Thyroid gland (tissue), 4 donors: ENCODE results near the gene PTGFRN. TPM values are rescaled to one million over a fixed set of nuclear protein-coding genes. Genes with fewer than 3 reads are reported as not detected.

ENCODE experiments used
- DNase-seq, 2 donors: peaks; one replicate each; pipeline ENCODE4 v3.0.0-alpha.2; 2019
- H3K27ac ChIP-seq, 3 donors: fragments of 200-600 bp; sonication (generic); 1 replicate in 2 of 3; 2 replicates in 1 of 3; pipeline ENCODE4 v1.5.1; 2016 to 2019; ENCODE audit warnings: mild to moderate bottlenecking in 1 of 3, moderate library complexity in 1 of 3
- H3K27me3 ChIP-seq: fragments of 200-600 bp; sonication (generic); one replicate; pipeline ENCODE4 v1.5.1; 2019
- H3K36me3 ChIP-seq, 2 donors: fragments of 200-600 bp; sonication (generic); one replicate each; pipeline ENCODE4 v1.5.1; 2016 to 2019
- H3K4me1 ChIP-seq, 2 donors: fragments of 200-600 bp; sonication (generic); one replicate each; pipeline ENCODE4 v1.5.1; 2017 to 2019
- H3K4me3 ChIP-seq, 3 donors: fragments of 200-600 bp; sonication (generic); replicated peaks in 1 of 3; 1 replicate in 2 of 3; 2 replicates in 1 of 3; pipeline ENCODE4 v1.5.1; 2016; ENCODE audit warnings: mild to moderate bottlenecking in 1 of 3
- H3K9me3 ChIP-seq: fragments of 200-600 bp; sonication (generic); one replicate; pipeline ENCODE4 v1.5.1; 2017
- POLR2A ChIP-seq, 2 donors: fragments of 450-650 bp; IDR thresholded peaks; one replicate each; pipeline ENCODE4 v1.6.1; 2017; ENCODE audit warnings: antibody characterized with exemption in 2 of 2, mild to moderate bottlenecking in 2 of 2, moderate library complexity in 1 of 2
- WGBS, 2 donors: methylation state at CpG; one replicate each; pipeline ENCODE4 v1.1.5; 2017; 5-methylcytosine and 5-hydroxymethylcytosine counted together
- intact Hi-C: fragments of 100-400 bp; cut with DNase I; formaldehyde crosslinking; loops from one replicate; pipeline ENCODE4 v1.15.1; 2023
- total RNA-seq, 4 donors: library from RNA; depleted of rRNA; stranded (reverse); fragments of >200 nt; gene quantifications; one replicate each; pipeline ENCODE4 v1.2.3, GENCODE V29; 2016
- TF ChIP-seq, protein P1 (sequence below), 6 experiments: fragments of 200-600 bp in 3 of 6; fragments of 450-650 bp in 3 of 6; sonication (generic) in 3 of 6; IDR thresholded peaks; one replicate each; pipeline ENCODE4 v1.5.1; 2016 to 2019; ENCODE audit warnings: antibody characterized with exemption in 6 of 6, mild to moderate bottlenecking in 2 of 6, inconsistent platforms in 1 of 6, moderate library complexity in 1 of 6

Gene PTGFRN
- total RNA-seq, 4 donors from 2014 or later, result 18.7 to 38.7 (median 27.6) TPM

DNA sequence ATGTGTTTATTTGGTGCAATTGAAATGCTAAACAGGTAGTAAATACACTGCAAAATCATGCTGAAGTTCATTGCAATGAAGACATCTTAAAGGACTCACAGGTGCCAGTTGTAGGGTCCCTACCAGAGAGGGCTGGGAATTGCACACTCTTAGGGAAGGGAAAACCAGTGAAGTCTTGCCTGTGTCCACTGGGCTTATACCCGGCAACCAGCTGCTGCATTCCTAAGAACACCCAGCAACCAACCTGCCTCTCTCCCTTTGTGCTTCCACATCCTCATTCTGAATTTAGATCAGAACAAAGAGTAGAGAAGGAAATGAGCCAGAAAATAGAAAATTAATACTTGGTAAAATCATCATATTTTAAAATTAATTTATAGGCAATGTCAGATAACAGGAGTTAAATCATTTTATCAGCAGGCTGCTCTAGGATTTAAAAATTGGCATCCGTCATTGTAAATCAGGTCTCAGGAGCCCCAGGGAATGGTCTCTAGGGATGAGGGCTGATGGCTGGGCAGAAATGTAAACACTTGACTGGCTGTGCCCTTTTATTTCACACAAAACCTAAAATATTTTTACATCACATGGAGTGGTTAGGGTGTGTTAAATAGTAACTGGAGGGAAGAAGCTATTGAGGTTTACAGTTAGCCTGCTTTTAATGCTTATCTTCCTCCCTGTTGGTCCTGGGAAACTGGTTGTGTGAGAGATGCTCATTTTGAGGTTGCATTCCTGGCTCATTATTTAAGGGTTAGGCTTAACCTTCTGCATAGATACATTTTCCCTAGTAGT is 31.3 kb downstream of the PTGFRN start:
- H3K36me3 ChIP-seq, result peaks cover 0 to 3% of the 10 kb centered on the region in 2 donors
- H3K27me3 ChIP-seq, result no peaks in the 10 kb centered on the region
- WGBS, 2 donors, result 86 to 94% methylated on average over 2 of the region's 2 CpGs
- no peak overlapping the region for H3K4me3 ChIP-seq
- no peaks in the 10 kb centered on the region for H3K4me1 ChIP-seq
- H3K27ac ChIP-seq, result no peak overlapping the region
- no peak for TF ChIP-seq POLR2A (IDR thresholded peaks at IDR 0.05)
- TF ChIP-seq, protein P1, sequence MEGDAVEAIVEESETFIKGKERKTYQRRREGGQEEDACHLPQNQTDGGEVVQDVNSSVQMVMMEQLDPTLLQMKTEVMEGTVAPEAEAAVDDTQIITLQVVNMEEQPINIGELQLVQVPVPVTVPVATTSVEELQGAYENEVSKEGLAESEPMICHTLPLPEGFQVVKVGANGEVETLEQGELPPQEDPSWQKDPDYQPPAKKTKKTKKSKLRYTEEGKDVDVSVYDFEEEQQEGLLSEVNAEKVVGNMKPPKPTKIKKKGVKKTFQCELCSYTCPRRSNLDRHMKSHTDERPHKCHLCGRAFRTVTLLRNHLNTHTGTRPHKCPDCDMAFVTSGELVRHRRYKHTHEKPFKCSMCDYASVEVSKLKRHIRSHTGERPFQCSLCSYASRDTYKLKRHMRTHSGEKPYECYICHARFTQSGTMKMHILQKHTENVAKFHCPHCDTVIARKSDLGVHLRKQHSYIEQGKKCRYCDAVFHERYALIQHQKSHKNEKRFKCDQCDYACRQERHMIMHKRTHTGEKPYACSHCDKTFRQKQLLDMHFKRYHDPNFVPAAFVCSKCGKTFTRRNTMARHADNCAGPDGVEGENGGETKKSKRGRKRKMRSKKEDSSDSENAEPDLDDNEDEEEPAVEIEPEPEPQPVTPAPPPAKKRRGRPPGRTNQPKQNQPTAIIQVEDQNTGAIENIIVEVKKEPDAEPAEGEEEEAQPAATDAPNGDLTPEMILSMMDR (IDR thresholded peaks at IDR 0.05), result no peak
- no peaks in the 10 kb centered on the region for H3K9me3 ChIP-seq
- intact Hi-C loops, result no loop called here
- DNase-seq, result no peak

DNA sequence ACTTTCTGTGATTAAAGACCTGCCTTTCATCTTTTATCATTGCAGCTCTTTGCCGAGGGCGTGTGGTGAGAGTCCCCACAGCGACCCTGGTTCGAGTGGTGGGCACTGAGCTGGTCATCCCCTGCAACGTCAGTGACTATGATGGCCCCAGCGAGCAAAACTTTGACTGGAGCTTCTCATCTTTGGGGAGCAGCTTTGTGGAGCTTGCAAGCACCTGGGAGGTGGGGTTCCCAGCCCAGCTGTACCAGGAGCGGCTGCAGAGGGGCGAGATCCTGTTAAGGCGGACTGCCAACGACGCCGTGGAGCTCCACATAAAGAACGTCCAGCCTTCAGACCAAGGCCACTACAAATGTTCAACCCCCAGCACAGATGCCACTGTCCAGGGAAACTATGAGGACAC is 32.0 kb downstream of the PTGFRN start:
- 92 to 94% methylated on average over 7 to 13 of the region's 13 CpGs for WGBS, 2 donors
- Histone ChIP-seq H3K27ac (no peak overlapping the region), H3K4me3 (no peak overlapping the region), H3K4me1 (no peaks in the 10 kb centered on the region), H3K9me3 (no peaks in the 10 kb centered on the region), H3K27me3 (no peaks in the 10 kb centered on the region), H3K36me3 (peaks cover 0 to 3% of the 10 kb centered on the region in 2 donors)
- intact Hi-C loops, result no loop called here
- no peak for DNase-seq
- no peak for TF ChIP-seq POLR2A (IDR thresholded peaks at IDR 0.05)
- TF ChIP-seq, protein P1 (IDR thresholded peaks at IDR 0.05), result no peak

DNA sequence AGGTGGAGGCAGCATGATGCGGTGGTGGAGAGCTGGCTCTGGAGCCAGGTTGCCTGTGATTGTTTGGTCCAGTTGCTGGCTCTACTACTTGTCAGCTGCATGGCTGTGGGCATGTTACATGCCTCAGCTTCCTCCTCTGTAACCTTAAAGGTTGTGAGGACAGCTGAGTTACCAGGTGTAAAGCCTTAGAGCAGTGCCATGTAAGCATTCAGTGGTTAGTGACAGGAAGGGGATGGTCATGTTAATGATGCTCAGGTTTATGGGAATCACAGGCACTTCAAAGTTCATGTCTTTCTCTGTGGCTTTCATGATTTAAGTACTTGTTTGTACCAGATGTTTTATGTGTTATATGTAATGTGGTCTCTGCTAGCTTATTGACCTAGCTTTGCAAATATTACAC is 32.6 kb downstream of the PTGFRN start:
- no peak for TF ChIP-seq POLR2A (IDR thresholded peaks at IDR 0.05)
- TF ChIP-seq, protein P1 (IDR thresholded peaks at IDR 0.05), result no peak
- WGBS, 2 donors, result 100% methylated on average over 1 of the region's 1 CpG
- Histone ChIP-seq H3K27ac (no peak overlapping the region), H3K4me3 (no peak overlapping the region), H3K36me3 (peaks cover 0 to 3% of the 10 kb centered on the region in 2 donors), H3K9me3 (no peaks in the 10 kb centered on the region), H3K4me1 (no peaks in the 10 kb centered on the region), H3K27me3 (no peaks in the 10 kb centered on the region)
- intact Hi-C loops, result no loop called here
- DNase-seq, result no peak

DNA sequence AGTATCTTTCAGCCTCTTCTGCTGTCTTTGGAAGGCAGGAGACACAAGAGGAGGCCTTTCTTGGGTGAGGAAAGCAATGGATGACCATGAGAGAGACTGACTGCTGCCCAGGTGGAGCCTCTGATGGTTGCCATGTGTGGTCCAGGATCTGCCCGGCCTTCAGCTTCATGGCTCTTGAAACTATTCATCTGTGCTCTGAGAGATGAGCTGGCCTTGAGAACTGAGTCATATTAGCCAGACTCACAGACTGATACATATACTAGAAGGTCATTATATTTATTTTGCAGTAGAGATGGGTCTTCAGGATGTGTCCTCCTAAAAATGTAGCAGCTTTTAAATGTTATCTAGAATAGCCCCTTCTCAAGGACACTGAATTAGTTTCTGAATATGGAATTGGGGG is 33.7 kb downstream of the PTGFRN start:
- no peak for DNase-seq
- Histone ChIP-seq H3K9me3 (no peaks in the 10 kb centered on the region), H3K4me1 (no peaks in the 10 kb centered on the region), H3K27ac (no peak overlapping the region), H3K36me3 (peaks cover 0 to 3% of the 10 kb centered on the region in 2 donors), H3K4me3 (no peak overlapping the region), H3K27me3 (no peaks in the 10 kb centered on the region)
- 88 to 90% methylated on average over 1 of the region's 1 CpG for WGBS, 2 donors
- intact Hi-C loops, result no loop called here
- TF ChIP-seq POLR2A (IDR thresholded peaks at IDR 0.05), result no peak
- TF ChIP-seq, protein P1 (IDR thresholded peaks at IDR 0.05), result no peak

DNA sequence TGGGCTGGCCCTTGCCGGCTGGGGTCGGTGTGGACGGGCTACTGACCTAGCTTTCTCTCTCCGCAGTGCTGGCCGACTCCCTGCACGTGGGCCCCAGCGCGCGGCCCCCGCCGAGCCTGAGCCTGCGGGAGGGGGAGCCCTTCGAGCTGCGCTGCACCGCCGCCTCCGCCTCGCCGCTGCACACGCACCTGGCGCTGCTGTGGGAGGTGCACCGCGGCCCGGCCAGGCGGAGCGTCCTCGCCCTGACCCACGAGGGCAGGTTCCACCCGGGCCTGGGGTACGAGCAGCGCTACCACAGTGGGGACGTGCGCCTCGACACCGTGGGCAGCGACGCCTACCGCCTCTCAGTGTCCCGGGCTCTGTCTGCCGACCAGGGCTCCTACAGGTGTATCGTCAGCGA is 34.9 kb downstream of the PTGFRN start:
- whole genome bisulfite sequencing, 2 donors, result 90 to 93% methylated on average over 29 to 31 of the region's 42 CpGs
- H3K9me3 ChIP-seq, result no peaks in the 10 kb centered on the region
- H3K4me3 ChIP-seq, result no peak overlapping the region
- H3K36me3 ChIP-seq, result peaks cover 0 to 3% of the 10 kb centered on the region in 2 donors
- H3K27ac ChIP-seq, result no peak overlapping the region
- intact Hi-C loops, result no loop called here
- DNase-seq, result no peak
- H3K4me1 ChIP-seq, result peaks cover 5 to 6% of the 10 kb centered on the region in 2 donors
- TF ChIP-seq, protein P1 (IDR thresholded peaks at IDR 0.05), result no peak
- no peak for TF ChIP-seq POLR2A (IDR thresholded peaks at IDR 0.05)
- no peaks in the 10 kb centered on the region for H3K27me3 ChIP-seq
